Esophagus mucosa (tissue), 1 donor: ENCODE data around the gene ZC3H7B. TPM values are rescaled to one million over a fixed set of nuclear protein-coding genes. Genes with fewer than 3 reads are reported as not detected.
"Not testable (repeated sequence)": the region's sequence is repeated elsewhere in the genome, so short reads cannot be mapped to it uniquely, and the experiment has no call there.

Source experiments
- ATAC-seq: fragments of 200-7000 bp; cut with Tn5 transposase; one replicate; pipeline ENCODE4 v1.9.1; 2020
- total RNA-seq: library from RNA; stranded (reverse); gene quantifications from one replicate; pipeline ENCODE4 v1.2.4, GENCODE V29; 2023
- donor health status: DM: yes; HTN: yes; CAD: no.

ZC3H7B gene
- total RNA-seq, 1 donor from 2014 or later, result 21.1 TPM

GRCh38 chr22:41387341-41387740 is 86.0 kb downstream of the ZC3H7B start:
- ATAC-seq, result no peak

GRCh38 chr22:41394012-41394356 is 92.7 kb downstream of the ZC3H7B start:
- ATAC-seq, result no peak

GRCh38 chr22:41395531-41396240 is 94.4 kb downstream of the ZC3H7B start:
- ATAC-seq, result no peak

- ATAC-seq, result no peak
Observed at GRCh38 chr22:41397143-41397811, 96.0 kb downstream of the ZC3H7B start.

GRCh38 chr22:41398921-41399320 is 97.6 kb downstream of the ZC3H7B start:
- no peak for ATAC-seq

- peak; percentile 38 for ATAC-seq
Observed at GRCh38 chr22:41401781-41402648, 100.7 kb downstream of the ZC3H7B start.

GRCh38 chr22:41402851-41403250 is 101.5 kb downstream of the ZC3H7B start:
- ATAC-seq, result not testable (repeated sequence)

GRCh38 chr22:41403532-41404318 is 102.4 kb downstream of the ZC3H7B start:
- peak; percentile 95 for ATAC-seq

GRCh38 chr22:41405588-41405987 is 104.3 kb downstream of the ZC3H7B start:
- no peak for ATAC-seq

- ATAC-seq, result no peak
Observed at GRCh38 chr22:41406410-41406809, 105.1 kb downstream of the ZC3H7B start.

- ATAC-seq, result no peak
Observed at GRCh38 chr22:41407433-41407832, 106.1 kb downstream of the ZC3H7B start.

- ATAC-seq, result no peak
Observed at GRCh38 chr22:41408665-41409064, 107.3 kb downstream of the ZC3H7B start.

Other genes with a start within 250 kb of the ZC3H7B start
- gene EP300, start 208.9 kb upstream of the ZC3H7B start, total RNA-seq, result 40.6 TPM
- 13.2 TPM for gene L3MBTL2, start 96.2 kb upstream of the ZC3H7B start, total RNA-seq
- gene CHADL, start 60.6 kb upstream of the ZC3H7B start, total RNA-seq, result 3.9 TPM
- gene RANGAP1, start 15.3 kb upstream of the ZC3H7B start, total RNA-seq, result 78.9 TPM
- gene TEF, start 80.4 kb downstream of the ZC3H7B start, total RNA-seq, result 12.5 TPM
- gene TOB2, start 145.3 kb downstream of the ZC3H7B start, total RNA-seq, result 19.6 TPM
- gene PHF5A, start 167.2 kb downstream of the ZC3H7B start, total RNA-seq, result 39.2 TPM
- 66.5 TPM for gene ACO2, start 167.6 kb downstream of the ZC3H7B start, total RNA-seq
- gene POLR3H, start 242.9 kb downstream of the ZC3H7B start, total RNA-seq, result 27.8 TPM